ENCODE data around the gene TIMP1. TPM values are rescaled to one million over a fixed set of nuclear protein-coding genes. Genes with fewer than 3 reads are reported as not detected.
A peak's percentile ranks its signal among the peaks of the same experiment; 100 is the strongest.

The TIMP1 gene
- total and polyA plus RNA-seq, 10 of the 15 experiments (the other 5 are each of a cell fraction or from before 2014, with no cell fraction given) = 101 to 341 (median 134) TPM

DNA sequence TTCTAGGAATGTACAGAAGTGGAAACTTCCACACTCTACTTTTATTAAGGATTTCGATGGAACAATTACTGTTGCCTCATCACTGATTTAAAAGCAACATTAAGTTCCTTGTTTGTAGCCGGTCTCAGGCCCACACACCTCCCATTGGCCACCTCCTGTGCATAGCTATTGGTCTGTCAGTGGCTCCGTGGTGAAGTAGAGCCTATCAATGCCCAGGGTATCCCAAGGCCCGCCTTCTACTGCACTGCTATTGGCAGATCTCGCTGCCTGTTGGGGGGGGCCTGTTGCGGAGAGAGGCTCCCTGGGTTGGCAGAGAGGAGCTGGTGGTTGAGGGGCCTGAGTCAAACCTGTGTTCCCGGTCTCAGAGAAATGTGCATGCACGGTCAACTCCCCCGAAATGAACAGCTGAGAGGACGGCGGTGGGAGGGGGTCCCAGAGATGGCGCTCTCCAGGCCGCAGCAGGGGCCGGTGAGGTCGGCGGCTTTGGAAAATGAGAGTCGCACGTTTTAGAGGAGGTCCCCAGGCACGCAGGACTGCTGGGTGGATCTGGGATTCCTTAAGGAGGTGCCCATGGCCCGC, 26.1 kb upstream of the TIMP1 start (continued):
- TF ChIP-seq, protein P1, sequence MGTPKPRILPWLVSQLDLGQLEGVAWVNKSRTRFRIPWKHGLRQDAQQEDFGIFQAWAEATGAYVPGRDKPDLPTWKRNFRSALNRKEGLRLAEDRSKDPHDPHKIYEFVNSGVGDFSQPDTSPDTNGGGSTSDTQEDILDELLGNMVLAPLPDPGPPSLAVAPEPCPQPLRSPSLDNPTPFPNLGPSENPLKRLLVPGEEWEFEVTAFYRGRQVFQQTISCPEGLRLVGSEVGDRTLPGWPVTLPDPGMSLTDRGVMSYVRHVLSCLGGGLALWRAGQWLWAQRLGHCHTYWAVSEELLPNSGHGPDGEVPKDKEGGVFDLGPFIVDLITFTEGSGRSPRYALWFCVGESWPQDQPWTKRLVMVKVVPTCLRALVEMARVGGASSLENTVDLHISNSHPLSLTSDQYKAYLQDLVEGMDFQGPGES (IDR thresholded peaks at IDR 0.05) = peak; percentile 83
- TF ChIP-seq CREB1 (IDR thresholded peaks at IDR 0.05; ENCODE audit: low read depth) = 0 out of 2 replicates have a peak, but pooled peaks have one; percentile 12
- TF ChIP-seq, protein P2, sequence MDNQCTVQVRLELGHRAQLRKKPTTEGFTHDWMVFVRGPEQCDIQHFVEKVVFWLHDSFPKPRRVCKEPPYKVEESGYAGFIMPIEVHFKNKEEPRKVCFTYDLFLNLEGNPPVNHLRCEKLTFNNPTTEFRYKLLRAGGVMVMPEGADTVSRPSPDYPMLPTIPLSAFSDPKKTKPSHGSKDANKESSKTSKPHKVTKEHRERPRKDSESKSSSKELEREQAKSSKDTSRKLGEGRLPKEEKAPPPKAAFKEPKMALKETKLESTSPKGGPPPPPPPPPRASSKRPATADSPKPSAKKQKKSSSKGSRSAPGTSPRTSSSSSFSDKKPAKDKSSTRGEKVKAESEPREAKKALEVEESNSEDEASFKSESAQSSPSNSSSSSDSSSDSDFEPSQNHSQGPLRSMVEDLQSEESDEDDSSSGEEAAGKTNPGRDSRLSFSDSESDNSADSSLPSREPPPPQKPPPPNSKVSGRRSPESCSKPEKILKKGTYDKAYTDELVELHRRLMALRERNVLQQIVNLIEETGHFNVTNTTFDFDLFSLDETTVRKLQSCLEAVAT (IDR thresholded peaks at IDR 0.05) = 0 out of 2 replicates have a peak, but pooled peaks have one; percentile 51
- peak; percentile 90 for TF ChIP-seq FOS (IDR thresholded peaks at IDR 0.05; ENCODE audit: borderline replicate concordance, extremely low read depth, insufficient read length)
- TF ChIP-seq CBFB (IDR thresholded peaks at IDR 0.05; ENCODE audit: low read depth) = 0 out of 2 replicates have a peak, but pooled peaks have one; percentile 29
- TF ChIP-seq POLR2AphosphoS2 (IDR thresholded peaks at IDR 0.05; ENCODE audit: low read depth, low read length) = peak; percentile 77; the same call in 1 of the 2 replicates
- no peak for TF ChIP-seq CREM (IDR thresholded peaks at IDR 0.05; ENCODE audit: low read depth)
- TF ChIP-seq EGR1 (IDR thresholded peaks at IDR 0.05; ENCODE audit: borderline replicate concordance in 1 of 2, low read depth in 2 of 2, low read length in 2 of 2) = peak in 1 of 2 experiments; percentile 10; a peak in 1 of 3 replicates
- TF ChIP-seq IKZF1 (conservative IDR thresholded peaks at IDR 0.05) = peak; percentile 39; the same call in 1 of the 2 replicates
- 0 out of 2 replicates have a peak, but pooled peaks have one; percentile 31 for TF ChIP-seq TAF1 (IDR thresholded peaks at IDR 0.05; ENCODE audit: borderline replicate concordance, low read depth, low read length)
- TF ChIP-seq NFYA (IDR thresholded peaks at IDR 0.05; ENCODE audit: borderline replicate concordance, low read depth, low read length) = peak; percentile 59; the same call in 1 of the 2 replicates
- TF ChIP-seq, protein P3, sequence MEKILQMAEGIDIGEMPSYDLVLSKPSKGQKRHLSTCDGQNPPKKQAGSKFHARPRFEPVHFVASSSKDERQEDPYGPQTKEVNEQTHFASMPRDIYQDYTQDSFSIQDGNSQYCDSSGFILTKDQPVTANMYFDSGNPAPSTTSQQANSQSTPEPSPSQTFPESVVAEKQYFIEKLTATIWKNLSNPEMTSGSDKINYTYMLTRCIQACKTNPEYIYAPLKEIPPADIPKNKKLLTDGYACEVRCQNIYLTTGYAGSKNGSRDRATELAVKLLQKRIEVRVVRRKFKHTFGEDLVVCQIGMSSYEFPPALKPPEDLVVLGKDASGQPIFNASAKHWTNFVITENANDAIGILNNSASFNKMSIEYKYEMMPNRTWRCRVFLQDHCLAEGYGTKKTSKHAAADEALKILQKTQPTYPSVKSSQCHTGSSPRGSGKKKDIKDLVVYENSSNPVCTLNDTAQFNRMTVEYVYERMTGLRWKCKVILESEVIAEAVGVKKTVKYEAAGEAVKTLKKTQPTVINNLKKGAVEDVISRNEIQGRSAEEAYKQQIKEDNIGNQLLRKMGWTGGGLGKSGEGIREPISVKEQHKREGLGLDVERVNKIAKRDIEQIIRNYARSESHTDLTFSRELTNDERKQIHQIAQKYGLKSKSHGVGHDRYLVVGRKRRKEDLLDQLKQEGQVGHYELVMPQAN (conservative IDR thresholded peaks at IDR 0.05) = 0 out of 2 replicates have a peak, but pooled peaks have one; percentile 28
- TF ChIP-seq PKNOX1 (IDR thresholded peaks at IDR 0.05) = peak; percentile 97
- TF ChIP-seq POU2F2 (IDR thresholded peaks at IDR 0.05; ENCODE audit: borderline replicate concordance, low read depth, low read length) = peak; percentile 29; the same call in 1 of the 3 replicates
- TF ChIP-seq POLR2AphosphoS5 (IDR thresholded peaks at IDR 0.05; ENCODE audit: low read length) = peak; percentile 81
- TF ChIP-seq, protein P4, sequence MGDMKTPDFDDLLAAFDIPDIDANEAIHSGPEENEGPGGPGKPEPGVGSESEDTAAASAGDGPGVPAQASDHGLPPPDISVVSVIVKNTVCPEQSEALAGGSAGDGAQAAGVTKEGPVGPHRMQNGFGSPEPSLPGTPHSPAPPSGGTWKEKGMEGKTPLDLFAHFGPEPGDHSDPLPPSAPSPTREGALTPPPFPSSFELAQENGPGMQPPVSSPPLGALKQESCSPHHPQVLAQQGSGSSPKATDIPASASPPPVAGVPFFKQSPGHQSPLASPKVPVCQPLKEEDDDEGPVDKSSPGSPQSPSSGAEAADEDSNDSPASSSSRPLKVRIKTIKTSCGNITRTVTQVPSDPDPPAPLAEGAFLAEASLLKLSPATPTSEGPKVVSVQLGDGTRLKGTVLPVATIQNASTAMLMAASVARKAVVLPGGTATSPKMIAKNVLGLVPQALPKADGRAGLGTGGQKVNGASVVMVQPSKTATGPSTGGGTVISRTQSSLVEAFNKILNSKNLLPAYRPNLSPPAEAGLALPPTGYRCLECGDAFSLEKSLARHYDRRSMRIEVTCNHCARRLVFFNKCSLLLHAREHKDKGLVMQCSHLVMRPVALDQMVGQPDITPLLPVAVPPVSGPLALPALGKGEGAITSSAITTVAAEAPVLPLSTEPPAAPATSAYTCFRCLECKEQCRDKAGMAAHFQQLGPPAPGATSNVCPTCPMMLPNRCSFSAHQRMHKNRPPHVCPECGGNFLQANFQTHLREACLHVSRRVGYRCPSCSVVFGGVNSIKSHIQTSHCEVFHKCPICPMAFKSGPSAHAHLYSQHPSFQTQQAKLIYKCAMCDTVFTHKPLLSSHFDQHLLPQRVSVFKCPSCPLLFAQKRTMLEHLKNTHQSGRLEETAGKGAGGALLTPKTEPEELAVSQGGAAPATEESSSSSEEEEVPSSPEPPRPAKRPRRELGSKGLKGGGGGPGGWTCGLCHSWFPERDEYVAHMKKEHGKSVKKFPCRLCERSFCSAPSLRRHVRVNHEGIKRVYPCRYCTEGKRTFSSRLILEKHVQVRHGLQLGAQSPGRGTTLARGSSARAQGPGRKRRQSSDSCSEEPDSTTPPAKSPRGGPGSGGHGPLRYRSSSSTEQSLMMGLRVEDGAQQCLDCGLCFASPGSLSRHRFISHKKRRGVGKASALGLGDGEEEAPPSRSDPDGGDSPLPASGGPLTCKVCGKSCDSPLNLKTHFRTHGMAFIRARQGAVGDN (IDR thresholded peaks at IDR 0.05) = peak; percentile 57

Measured in GM12878 (cell line).